WERI-Rb-1 (cell line): ENCODE measurements around the gene ANO2.

Experiments
- DNase-seq: peaks from one replicate; pipeline ENCODE4 v3.0.0-alpha.2; 2020
- H3K27ac ChIP-seq: fragments of 250-450 bp; sonication (Bioruptor Pico); 2 replicates; pipeline ENCODE4 v1.5.1; 2020; ENCODE audit warnings: mild to moderate bottlenecking, moderate library complexity
- H3K27me3 ChIP-seq: fragments of 250-450 bp; sonication (Bioruptor Pico); 2 replicates; pipeline ENCODE4 v1.5.1; 2021; ENCODE audit warnings: mild to moderate bottlenecking, low read depth, moderate library complexity; ENCODE audit not compliant: insufficient read depth, severe bottlenecking
- H3K36me3 ChIP-seq: fragments of 250-450 bp; sonication (Bioruptor Pico); 2 replicates; pipeline ENCODE4 v1.5.1; 2020; ENCODE audit warnings: mild to moderate bottlenecking, moderate library complexity
- H3K4me3 ChIP-seq: 2 replicates; pipeline ENCODE4 v1.5.1; 2011; ENCODE audit warnings: low read depth, mild to moderate bottlenecking, control low read depth, low read length
- H3K9me3 ChIP-seq: fragments of 250-450 bp; sonication (Bioruptor Pico); 2 replicates; pipeline ENCODE4 v1.5.1; 2021; ENCODE audit warnings: mild to moderate bottlenecking, moderate library complexity; ENCODE audit not compliant: severe bottlenecking
- CTCF ChIP-seq: IDR thresholded peaks from 2 replicates; pipeline ENCODE4 v1.5.1; 2011; ENCODE audit warnings: low read depth, mild to moderate bottlenecking, control low read depth, inconsistent platforms, low read length

Gene ANO2

DNA sequence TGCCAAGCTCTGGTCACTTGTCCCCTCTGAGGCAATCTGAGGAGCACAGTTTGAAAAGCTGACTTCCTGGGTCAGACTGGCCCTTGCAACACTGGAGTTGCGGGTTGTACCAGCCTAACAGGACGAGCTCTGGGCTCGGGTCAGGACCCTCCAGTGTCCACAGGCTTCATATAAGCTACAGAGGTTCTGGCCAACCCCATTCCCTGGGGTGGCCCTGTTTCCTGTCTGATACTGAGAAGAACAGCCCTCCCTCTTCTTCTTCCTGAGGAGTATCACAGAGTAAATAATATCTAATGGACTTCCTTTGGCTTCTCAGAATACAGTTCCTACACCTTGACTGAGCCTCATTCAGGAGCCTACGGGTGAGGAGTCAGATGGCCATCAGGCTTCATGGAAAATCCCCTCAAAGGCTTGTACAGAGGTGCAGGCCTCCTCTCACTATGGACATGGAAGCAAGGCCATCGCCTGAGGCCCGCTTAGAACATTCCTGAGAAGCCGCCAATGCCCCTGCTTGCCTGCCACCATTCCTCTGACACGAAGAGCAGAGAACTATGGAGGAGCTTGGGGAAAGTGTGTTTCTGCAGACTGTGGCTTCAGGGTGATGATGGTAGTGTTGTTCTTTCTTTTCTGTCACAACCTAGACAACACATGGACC is 28.5 kb upstream of the ANO2 start:
- no peaks in the 10 kb centered on the region for H3K36me3 ChIP-seq
- H3K27ac ChIP-seq = no peak overlapping the region
- TF ChIP-seq CTCF = no peak
- H3K27me3 ChIP-seq = no peaks in the 10 kb centered on the region
- H3K9me3 ChIP-seq = no peaks in the 10 kb centered on the region
- H3K4me3 ChIP-seq = no peak overlapping the region
- DNase-seq = no peak

DNA sequence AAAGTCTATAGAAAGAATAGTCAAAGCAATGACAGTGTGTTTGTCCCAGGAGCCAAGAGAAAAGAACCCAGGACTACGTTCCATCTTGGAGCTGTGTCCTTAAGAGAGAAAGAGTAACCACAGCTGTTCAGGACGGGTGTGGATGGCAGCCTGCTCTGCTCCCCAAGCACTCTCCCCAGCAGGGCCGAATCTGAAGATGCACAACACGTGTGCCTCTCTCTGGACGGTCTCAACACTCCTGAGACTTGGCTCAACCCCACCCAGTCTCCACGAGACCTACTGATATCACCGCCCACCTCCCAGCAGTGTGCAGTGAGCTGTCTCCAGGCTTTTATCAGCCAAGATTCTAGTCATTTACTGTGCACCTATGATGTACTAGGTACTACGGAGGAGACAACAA is 27.3 kb upstream of the ANO2 start:
- Histone ChIP-seq H3K27ac (no peak overlapping the region), H3K9me3 (no peaks in the 10 kb centered on the region), H3K36me3 (no peaks in the 10 kb centered on the region), H3K4me3 (no peak overlapping the region), H3K27me3 (no peaks in the 10 kb centered on the region)
- no peak for TF ChIP-seq CTCF
- no peak for DNase-seq

DNA sequence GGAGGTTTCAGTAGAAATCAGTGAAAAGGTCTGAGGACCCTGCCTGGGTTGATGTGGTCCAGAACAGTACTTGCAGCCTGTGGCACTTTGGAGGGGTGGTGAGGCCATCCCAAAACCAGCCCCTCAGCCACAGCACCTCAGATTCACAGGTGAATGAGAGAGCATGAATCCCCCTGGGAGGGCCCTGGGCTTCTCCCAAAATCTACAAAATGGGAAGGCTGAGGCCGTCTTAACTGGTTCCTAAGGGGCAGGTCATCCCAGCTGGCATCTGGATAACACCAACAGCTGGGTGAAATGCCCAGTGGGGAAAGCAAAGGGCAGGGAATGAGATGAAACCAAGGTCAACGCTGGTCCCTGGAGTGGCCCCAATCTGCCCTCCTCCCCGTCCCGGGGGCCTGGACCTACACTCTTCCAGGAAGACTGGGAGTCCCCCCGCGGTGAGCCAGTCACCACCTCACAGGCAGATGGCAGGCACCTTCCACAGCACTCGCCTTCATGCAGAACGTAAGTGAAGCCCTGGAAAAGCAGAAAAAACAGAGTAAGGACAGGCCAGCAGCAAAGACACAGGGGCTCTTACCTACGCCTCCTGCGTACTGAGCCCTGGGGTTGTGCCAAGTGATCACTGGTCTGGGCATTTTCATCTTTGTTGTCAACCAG is 26.3 kb upstream of the ANO2 start:
- Histone ChIP-seq H3K4me3 (no peak overlapping the region), H3K9me3 (no peaks in the 10 kb centered on the region), H3K27me3 (no peaks in the 10 kb centered on the region), H3K27ac (no peak overlapping the region), H3K36me3 (no peaks in the 10 kb centered on the region)
- TF ChIP-seq CTCF = no peak
- DNase-seq = no peak

GRCh38 chr12:5969974-5970690 is 25.1 kb upstream of the ANO2 start:
- H3K4me3 ChIP-seq = no peak overlapping the region
- no peak overlapping the region for H3K27ac ChIP-seq
- no peaks in the 10 kb centered on the region for H3K36me3 ChIP-seq
- DNase-seq = no peak
- H3K9me3 ChIP-seq = no peaks in the 10 kb centered on the region
- peak; percentile 29; the same call in 1 of the 2 replicates for TF ChIP-seq CTCF
- no peaks in the 10 kb centered on the region for H3K27me3 ChIP-seq

DNA sequence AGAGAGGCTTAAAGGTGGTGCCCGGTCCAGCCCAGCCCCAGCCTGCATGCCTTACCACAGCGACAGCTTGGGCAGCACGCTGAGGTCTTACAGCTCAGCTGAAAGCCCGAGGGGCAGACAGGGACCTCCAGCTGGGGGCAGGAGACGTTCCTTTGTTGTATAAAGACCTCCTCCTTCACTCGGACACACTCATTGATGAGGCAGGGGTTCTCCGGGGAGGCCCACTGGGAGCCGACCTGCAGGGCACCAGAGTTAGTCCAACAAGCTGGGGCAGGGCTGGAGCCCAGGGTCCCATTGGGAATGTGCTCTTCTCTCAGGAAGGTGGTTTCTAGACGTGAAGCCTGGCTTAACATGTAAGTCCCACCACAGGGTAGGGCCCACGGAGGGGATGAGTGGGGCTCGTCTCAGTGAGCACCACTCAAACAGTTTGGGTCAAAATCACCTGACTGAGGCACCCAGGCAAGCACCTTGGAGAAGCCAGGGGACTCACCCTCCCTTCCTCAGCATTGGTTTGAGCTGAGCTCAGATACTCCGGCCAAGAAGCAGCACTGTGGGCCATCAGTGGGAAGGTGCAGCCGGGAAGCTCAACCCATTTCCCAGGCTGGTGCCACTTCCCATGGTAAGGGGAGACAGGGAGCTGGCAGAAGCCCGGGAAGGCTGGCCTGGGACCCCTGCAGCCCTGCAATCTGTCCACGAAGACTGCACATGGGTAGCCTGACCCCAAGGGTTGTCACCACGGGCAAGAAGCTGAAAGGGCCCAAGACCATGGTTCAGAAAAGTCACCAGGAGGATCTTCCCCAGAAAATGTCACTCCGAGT is 24.3 kb upstream of the ANO2 start:
- no peak overlapping the region for H3K27ac ChIP-seq
- TF ChIP-seq CTCF = no peak
- no peaks in the 10 kb centered on the region for H3K9me3 ChIP-seq

More for the DNA sequence above, 24.3 kb upstream of the ANO2 start:
- no peaks in the 10 kb centered on the region for H3K36me3 ChIP-seq
- no peak for DNase-seq
- H3K4me3 ChIP-seq = no peak overlapping the region
- H3K27me3 ChIP-seq = no peaks in the 10 kb centered on the region
